GM21367 (cell line): Measurements from ENCODE around the gene GALNS.

Source experiments
- ATAC-seq: cut with Tn5 transposase; IDR thresholded peaks from one replicate; pipeline ENCODE4 v1.9.1; 2021; ENCODE audit not compliant: unreplicated experiment

The GALNS gene

DNA sequence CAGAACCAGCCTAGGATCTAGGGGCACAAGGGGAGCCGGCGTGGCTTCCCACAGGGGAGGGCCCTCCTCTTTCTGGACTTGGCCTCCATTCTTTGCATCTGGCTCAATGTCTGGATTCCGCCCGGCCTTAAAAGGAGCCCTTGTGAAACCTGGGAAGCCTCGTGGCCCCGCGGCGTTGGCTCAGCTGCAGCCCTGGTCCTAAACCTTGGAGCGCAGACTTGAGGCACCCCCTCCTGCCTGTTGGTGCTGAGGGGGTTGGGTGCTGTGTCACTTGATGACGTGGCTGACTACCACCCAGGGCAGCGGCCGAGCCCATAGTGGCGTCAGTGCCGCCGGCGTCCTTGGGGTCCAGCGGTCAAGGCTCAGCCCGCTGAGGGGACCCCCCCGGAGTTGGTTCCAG lies 4.6 kb upstream of the GALNS start:
- ATAC-seq = no peak

GRCh38 chr16:88859381-88860091 lies 2.8 kb upstream of the GALNS start:
- no peak for ATAC-seq

- no peak for ATAC-seq
Observed at GRCh38 chr16:88857728-88858339, 1.1 kb upstream of the GALNS start.

- ATAC-seq = no peak
Observed at GRCh38 chr16:88856122-88856827, 472 bp downstream of the GALNS start.

- ATAC-seq = no peak
Observed at GRCh38 chr16:88855736-88856121, 1.0 kb downstream of the GALNS start.

- ATAC-seq = no peak
Observed at GRCh38 chr16:88855176-88855575, 1.6 kb downstream of the GALNS start.

- no peak for ATAC-seq
Observed at GRCh38 chr16:88854306-88855111, 2.2 kb downstream of the GALNS start.

DNA sequence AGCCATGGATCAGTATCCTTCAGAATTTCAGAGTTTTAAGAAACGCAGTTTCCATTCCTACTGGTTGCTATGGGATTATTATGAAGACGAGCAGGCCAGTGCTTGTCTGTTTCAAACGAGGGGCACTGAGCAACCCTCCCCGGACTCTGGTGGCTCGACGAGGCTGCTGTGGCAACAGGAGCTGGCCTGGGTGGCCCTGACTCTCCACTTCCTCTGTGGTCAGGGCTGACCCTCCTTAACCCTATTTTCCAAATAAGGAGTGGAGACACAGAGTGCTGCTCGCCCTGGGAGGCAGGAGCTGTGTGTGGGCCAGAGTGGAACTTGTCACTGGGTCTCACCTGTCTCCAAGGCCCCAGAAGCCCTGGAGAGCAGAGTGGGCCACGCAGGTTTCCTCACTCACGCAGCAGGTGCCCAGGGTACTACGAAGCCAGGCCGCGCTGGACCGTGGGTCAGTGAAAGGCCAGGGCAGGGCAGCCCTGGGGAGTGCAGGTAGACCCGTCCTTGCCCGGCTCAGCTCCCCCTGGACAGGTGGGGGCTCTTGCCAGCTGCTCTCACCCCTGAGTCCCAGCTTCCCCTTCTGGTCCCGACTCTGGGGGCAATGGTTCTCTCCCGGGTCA lies 3.3 kb downstream of the GALNS start:
- ATAC-seq = no peak

DNA sequence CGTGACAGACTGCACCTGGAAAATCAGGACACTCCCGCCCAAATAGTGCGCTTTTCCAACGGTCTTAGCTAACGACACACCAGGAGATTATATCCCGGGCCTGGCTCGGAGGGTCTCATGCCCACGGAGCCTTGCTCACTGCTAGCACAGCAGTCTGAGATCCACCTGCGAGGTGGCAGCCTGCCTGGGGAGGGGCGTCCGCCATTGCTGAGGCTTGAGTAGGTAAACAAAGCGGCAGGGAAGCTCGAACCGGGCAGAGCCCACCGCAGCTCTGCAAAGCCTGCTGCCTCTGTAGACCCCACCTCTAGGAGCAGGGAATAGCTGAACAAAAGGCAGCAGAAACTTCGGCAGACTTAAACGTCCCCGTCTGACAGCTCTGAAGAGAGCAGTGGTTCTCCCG lies 5.1 kb downstream of the GALNS start:
- no peak for ATAC-seq

- no peak for ATAC-seq
Observed at GRCh38 chr16:88850531-88851199, 6.1 kb downstream of the GALNS start.

- no peak for ATAC-seq
Observed at GRCh38 chr16:88848557-88848956, 8.2 kb downstream of the GALNS start.

- ATAC-seq = no peak
Observed at GRCh38 chr16:88847654-88848053, 9.1 kb downstream of the GALNS start.

DNA sequence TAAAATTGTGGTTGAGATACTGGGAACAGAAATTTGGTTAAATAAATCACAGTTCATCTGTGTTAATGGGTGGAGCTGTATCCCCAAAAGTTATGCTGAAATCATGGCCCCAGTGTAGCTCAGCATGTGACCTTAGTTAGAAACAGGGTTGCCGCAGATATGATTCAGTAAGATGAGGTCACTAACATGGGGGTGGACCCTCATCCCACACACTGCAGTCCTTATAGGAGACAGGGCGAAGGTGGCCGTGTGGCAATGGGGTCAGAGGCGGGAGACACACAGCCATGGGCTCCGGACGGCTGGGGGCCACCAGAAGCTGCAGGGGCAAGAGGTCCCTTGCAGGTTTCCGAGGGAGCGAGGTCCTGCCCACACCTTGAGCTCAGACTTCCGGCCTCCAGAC lies 10.7 kb downstream of the GALNS start:
- no peak for ATAC-seq

- no peak for ATAC-seq
Observed at GRCh38 chr16:88844419-88845036, 12.2 kb downstream of the GALNS start.

GRCh38 chr16:88843256-88843655 lies 13.5 kb downstream of the GALNS start:
- ATAC-seq = no peak

DNA sequence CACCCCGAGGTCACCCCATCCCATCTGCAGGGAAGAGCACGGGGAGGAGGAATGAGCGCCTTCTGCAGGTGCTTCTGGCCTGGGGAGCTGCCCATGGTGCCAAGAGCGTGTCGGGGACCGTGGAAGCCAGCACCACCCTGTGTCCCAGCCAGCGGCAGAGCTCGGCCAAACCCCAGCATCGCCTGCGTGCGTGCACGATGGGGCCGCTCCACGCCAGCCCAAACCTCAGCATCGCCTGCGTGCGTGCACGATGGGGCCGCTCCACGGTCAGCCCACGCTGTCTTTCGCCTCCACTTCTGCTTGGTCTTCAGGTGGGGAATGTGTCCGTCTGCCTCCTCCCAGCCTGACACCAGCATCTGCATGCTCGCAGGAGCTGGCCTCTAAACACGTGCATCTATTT lies 13.9 kb downstream of the GALNS start:
- ATAC-seq = no peak

DNA sequence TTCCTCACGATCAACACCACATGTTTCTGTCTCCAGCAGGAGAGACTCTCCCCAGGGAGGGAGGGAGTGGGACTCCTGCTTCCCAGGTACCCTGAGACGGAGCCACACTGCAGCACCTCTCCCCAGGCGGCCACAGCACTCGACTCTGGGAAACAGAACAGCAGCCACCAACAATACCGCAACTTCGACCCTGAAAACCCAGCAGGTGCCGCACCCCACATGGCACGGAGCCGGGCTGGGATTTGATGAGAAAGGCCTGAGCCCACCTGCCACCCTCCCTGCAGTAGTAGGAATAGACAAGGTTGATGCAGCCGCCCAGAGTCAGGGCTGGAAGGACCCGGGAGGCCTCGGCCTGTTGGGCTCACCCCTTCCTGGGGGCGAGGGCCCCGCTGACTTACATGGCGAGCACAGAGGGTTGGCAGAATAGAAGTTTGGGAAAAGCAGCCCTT lies 14.4 kb downstream of the GALNS start:
- ATAC-seq = no peak

- no peak for ATAC-seq
Observed at GRCh38 chr16:88841521-88842307, 15.0 kb downstream of the GALNS start.

DNA sequence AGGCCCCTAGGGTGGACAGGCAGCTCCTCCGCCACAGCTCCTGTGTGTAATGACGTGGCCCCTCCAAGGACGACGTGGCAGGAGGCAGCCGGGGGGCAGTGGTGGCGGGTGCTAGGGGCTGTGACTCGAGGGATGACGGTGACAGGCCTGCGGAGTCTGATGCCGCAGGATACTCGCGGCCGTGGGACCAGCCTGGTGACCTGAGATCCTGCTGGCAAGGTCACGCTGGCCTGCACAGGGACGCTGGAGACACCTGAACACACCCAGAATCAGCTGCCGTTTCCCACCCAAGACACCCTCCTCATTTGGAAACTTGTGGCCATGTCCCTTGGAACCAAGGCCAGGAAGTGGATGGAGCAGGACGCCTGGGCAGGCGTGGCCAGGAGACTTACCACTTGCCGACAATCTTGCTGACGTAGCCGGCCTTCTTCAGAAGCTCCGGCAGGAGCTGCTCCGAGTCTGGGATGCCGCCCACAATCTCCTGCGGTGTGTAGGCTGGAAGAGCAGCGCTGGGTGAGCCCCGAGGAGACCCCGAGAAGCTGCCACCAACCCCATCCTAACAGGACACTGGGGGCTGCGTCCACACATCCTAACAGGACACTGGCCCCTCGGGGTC lies 16.0 kb downstream of the GALNS start:
- no peak for ATAC-seq
